HG03378 (cell line): ENCODE data around the gene ISG15.

Source experiments
- ATAC-seq: cut with Tn5 transposase; IDR thresholded peaks from one replicate; pipeline ENCODE4 v1.9.1; 2021; ENCODE audit warnings: mild to moderate bottlenecking, moderate library complexity; ENCODE audit not compliant: unreplicated experiment

The ISG15 gene

GRCh38 chr1:1013105-1013921 lies at the start of gene ISG15:
TSS of gene ISG15 (plus strand) at chr1:1013497. CDS start at chr1:1013574, 77 bp downstream.
- peak; percentile 83 for ATAC-seq

DNA sequence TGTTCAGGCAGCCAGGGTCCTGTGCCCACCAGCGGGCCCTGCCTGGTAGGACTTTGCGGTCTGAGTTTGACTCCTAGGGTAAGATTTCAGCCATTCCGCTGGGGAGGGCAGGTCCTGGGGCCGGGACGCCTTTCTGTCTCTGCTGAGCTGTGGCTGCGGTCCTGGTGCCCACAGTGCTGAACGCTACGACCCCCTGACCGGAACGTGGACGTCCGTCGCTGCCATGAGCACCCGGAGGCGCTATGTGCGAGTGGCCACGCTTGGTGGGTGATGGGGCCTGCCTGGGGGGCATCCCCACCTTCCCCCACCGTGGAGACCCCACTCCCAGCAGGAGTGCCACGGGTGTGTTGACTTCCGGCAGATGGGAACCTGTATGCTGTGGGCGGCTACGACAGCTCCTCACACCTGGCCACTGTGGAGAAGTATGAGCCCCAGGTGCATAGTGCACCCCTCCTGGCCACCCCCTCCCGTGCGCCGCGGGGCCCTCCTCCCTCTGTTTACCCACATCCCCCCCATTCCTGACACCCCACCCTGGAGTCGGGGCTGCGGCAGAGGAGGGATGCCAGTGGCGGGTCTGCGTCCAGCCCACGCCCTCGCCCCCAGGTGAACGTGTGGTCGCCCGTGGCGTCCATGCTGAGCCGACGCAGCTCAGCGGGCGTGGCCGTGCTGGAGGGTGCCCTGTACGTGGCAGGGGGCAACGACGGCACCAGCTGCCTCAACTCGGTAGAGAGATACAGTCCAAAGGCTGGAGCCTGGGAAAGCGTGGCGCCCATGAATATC lies 49.4 kb upstream of the ISG15 start:
- no peak for ATAC-seq

- no peak for ATAC-seq
These were observed 48.4 kb upstream of the ISG15 start for GRCh38 chr1:964691-965525.

DNA sequence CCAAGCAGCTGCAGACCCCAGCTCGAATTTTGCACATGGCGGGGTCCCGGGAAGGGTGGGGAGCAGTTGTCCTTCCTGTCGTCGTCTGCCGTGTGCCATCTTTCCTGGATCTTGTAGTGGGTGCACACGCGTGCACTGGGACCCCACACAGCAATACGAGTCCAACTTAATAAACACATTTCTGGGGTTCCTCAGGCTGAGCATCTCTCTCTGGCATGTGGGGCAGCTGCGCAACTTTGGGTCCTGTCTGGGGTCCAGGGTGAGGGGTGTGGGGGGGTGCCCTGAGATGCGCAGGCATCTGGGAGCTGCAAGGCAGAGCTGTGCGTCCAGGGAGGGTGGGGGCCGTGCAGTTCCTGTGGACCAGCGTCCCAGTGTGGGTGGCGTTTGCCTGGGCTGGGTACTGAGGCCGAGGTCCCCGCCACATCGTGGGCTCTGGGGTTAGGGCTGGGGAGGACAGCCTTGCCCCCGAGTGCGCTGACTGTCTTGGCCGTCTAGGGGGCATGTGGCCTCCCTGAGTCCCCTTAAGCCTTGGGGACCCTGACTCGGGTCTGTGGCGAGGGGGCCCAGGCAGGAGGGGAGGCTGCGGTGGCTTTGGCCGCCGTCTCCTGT lies 47.7 kb upstream of the ISG15 start:
- ATAC-seq = no peak

DNA sequence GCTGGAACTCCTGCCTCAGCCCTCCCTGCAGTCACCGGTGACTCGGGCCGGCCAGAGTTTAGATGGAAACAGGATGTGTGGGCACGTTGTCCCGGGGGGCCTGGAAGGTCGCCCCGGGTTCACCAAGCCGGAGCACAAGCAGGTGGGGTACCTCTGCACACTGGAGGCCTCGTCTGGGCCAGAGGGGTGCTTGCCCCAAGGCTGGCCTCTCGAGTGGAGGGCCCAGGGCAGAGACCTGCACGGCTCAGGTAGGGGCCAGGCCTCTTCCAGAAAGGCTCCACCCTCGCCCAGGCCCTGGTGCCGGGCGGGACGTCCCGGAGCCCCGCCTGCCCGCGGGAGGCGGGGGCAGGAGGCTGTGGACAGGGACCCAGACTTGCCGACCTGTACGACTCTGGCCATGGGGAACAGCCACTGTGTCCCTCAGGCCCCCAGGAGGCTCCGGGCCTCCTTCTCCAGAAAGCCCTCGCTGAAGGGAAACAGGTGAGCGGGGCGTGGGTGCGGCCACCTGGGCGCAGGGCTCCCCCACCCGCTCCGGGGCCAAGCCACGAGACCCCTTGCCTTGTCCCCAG lies 47.1 kb upstream of the ISG15 start, which contains the start of gene PLEKHN1:
PLEKHN1 (plus strand) TSS at position 348 of the 569 bp plus-strand sequence; CDS start at position 398, 50 bp downstream.
- no peak for ATAC-seq

GRCh38 chr1:966704-967300 lies 46.5 kb upstream of the ISG15 start:
- no peak for ATAC-seq

- ATAC-seq = no peak
These were observed 45.6 kb upstream of the ISG15 start for GRCh38 chr1:967466-968343.

GRCh38 chr1:969260-969855 lies 43.9 kb upstream of the ISG15 start:
- no peak for ATAC-seq

- no peak for ATAC-seq
These were observed 42.9 kb upstream of the ISG15 start for GRCh38 chr1:970242-970972.

- ATAC-seq = no peak
These were observed 42.1 kb upstream of the ISG15 start for GRCh38 chr1:970973-971730.

GRCh38 chr1:971751-972506 lies 41.4 kb upstream of the ISG15 start:
- ATAC-seq = no peak

DNA sequence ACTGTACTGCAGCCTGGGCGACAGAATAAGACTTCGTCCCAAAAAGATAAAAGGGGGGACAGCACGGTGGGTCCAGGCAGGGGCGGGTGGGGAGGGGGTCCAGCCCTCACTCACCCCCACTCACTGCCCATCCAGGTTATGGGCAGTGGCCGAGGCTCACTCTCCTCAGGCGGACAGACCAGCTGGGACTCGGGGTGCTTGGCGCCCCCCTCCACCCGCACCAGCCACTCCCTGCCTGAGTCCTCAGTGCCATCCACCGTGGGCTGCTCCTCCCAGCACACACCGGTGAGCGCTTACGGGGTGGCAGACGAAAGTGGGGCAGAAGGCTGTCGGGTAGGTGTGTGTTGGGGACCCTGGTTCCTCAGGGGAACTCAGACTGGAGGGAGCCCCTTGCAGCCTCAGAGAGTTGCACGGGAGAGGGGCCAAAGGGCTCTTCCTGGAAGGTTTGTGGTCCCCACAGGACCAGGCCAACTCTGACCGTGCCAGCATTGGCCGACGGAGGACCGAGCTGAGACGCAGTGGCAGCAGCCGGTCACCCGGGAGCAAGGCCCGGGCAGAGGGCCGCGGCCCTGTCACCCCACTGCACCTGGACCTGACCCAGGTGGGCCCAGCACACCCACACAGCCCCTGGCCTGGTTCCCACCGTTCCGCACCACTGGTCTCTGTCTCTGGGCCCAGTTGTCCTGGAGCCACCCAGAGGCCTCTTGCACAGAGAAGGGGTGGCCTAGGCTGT lies 40.4 kb upstream of the ISG15 start:
- ATAC-seq = no peak

DNA sequence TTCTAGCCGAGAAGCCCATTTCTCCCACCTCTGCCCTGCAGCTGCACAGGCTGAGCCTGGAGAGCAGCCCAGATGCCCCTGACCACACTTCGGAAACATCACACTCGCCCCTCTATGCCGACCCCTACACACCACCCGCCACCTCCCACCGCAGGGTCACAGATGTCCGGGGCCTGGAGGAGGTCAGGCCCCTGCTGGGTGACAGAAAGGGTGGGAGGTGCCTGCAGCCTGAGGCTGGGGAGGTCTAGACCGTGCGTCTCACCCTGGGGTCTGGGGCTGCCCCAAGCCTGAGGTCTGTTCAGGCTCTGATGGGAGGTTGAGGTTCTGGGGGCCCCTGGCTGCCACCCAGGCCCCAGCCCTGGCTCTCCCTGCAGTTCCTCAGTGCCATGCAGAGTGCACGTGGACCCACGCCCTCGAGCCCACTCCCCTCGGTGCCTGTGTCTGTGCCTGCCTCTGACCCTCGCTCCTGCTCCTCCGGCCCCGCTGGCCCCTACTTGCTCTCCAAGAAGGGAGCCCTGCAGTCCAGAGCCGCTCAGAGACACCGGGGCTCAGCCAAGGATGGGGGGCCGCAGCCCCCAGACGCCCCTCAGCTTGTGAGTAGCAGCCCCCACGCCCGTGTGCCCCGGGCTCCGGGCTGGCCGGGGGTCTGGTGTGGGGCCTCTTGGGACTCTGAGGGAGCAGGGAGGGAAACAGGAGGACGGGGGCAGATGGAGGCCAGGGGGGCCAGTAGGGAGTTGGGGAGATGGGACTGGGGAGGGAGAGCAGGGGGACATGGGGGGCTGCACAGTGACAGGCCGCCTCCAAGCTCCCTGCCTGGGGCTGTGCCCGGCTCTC lies 39.6 kb upstream of the ISG15 start:
- ATAC-seq = no peak

DNA sequence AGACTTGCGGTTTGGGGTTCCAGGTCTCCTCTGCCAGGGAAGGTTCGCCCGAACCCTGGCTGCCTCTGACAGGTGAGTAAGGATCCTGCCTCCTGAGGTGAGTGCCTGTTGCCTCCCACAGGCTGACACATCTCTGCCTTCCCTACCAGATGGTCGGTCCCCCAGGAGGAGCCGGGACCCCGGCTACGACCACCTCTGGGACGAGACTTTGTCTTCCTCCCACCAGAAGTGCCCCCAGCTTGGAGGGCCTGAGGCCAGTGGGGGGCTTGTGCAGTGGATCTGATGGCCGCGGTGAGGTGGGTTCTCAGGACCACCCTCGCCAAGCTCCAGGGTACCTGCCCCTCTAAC lies 39.0 kb upstream of the ISG15 start:
- no peak for ATAC-seq

- ATAC-seq = no peak
These were observed 38.5 kb upstream of the ISG15 start for GRCh38 chr1:974687-975328.
